MCF 10A (cell line): ENCODE measurements around the gene CPE. TPM values are rescaled to one million over a fixed set of nuclear protein-coding genes. Genes with fewer than 3 reads are reported as not detected.

ENCODE experiments used
- BruUV-seq: library from RNA; stranded (reverse); fragments of 400-500 nt; replicated peaks from 2 replicates; lab custom pipeline; 2021; lab: Mats Ljungman, UMichigan
- CTCF ChIA-PET: fragments of 300-600 bp; sonication (Branson Sonifier 250); formaldehyde crosslinking; extraction: SDS; loops from one replicate; lab custom pipeline; 2021; ENCODE audit warnings: antibody characterized with exemption, inconsistent platforms; lab: Yijun Ruan, JAX
- POLR2A ChIA-PET: fragments of 300-600, 350-650 bp; sonication (Branson Sonifier 250); formaldehyde crosslinking; extraction: SDS; loops from one replicate; lab custom pipeline; 2020; ENCODE audit warnings: antibody characterized with exemption, inconsistent platforms; lab: Yijun Ruan, JAX
- DNase-seq: peaks from one replicate; pipeline ENCODE4 v3.0.0-alpha.2; 2018; ENCODE audit not compliant: unreplicated experiment
- H3K27ac Mint-ChIP-seq: one replicate; pipeline ENCODE4 v1.8.0; 2022; ENCODE audit warnings: mild to moderate bottlenecking, low read depth, mixed read lengths; ENCODE audit not compliant: unreplicated experiment
- H3K27me3 Mint-ChIP-seq: one replicate; pipeline ENCODE4 v1.8.0; 2022; ENCODE audit warnings: mixed read lengths; ENCODE audit not compliant: insufficient read depth, unreplicated experiment
- H3K36me3 Mint-ChIP-seq: one replicate; pipeline ENCODE4 v1.8.0; 2022; ENCODE audit warnings: mild to moderate bottlenecking, moderate library complexity, mixed read lengths; ENCODE audit not compliant: insufficient read depth, unreplicated experiment
- H3K4me1 Mint-ChIP-seq: one replicate; pipeline ENCODE4 v1.8.0; 2022; ENCODE audit warnings: mixed read lengths; ENCODE audit not compliant: insufficient read depth, unreplicated experiment
- H3K4me3 Mint-ChIP-seq: one replicate; pipeline ENCODE4 v1.8.0; 2022; ENCODE audit warnings: mild to moderate bottlenecking, moderate library complexity, mixed read lengths; ENCODE audit not compliant: unreplicated experiment
- H3K9me3 Mint-ChIP-seq: one replicate; pipeline ENCODE4 v1.8.0; 2022; ENCODE audit warnings: mixed read lengths; ENCODE audit not compliant: unreplicated experiment
- CTCF ChIP-seq: fragments of 200-600 bp; IDR thresholded peaks from one replicate; pipeline ENCODE4 v1.8.0; 2022; ENCODE audit warnings: antibody characterized with exemption, mild to moderate bottlenecking; ENCODE audit not compliant: unreplicated experiment
- intact Hi-C: fragments of 100-400 bp; cut with micrococcal nuclease; formaldehyde crosslinking; loops from 2 replicates; pipeline ENCODE4 v1.14.1; 2022
- total RNA-seq: library from RNA; stranded (reverse); gene quantifications from 2 replicates; pipeline ENCODE4 v1.2.3, GENCODE V29; 2022

CPE gene
- total RNA-seq, 1 experiment from 2014 or later = 8.3 TPM

DNA sequence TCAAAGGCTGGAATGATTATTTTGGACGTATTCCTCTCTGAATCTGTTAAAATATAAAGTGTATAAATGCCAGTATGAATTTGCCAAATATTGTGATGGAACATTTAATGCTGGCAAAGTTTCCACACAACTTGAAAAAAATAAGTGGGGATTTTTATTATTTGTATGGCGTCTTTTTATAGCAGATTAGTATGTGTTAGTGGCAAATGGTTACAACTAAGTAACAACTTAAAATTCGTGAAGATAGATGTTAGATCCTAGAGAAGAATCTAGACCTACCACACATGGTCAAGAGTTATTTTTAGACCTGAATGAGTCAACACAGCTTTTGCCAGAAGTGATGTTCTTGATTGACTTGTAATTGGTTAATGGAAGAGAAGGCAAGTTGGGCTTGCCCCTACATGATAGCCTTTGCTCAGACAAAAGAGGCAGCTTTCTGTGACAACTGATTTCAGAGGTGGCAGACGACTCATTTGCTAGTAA, 4.8 kb downstream of the CPE start:
- H3K27me3 Mint-ChIP-seq = no peaks in the 10 kb centered on the region
- no peak overlapping the region for H3K4me3 Mint-ChIP-seq
- DNase-seq = peak; percentile 66
- CTCF ChIA-PET = interaction anchor here (0.6 to 2.0 kb wide), 10 partner anchors 9 to 1292 kb away, joined by 3 to 6 read pairs (median 4); no protein-coding TSS in a partner anchor
- POLR2A ChIA-PET = interaction anchor here (0.7 to 1.4 kb wide), 6 partner anchors 13 to 488 kb away, joined by 3 to 4 read pairs (median 3); no protein-coding TSS in a partner anchor
- H3K4me1 Mint-ChIP-seq = peaks cover 5% of the 10 kb centered on the region
- H3K9me3 Mint-ChIP-seq = no peaks in the 10 kb centered on the region
- H3K27ac Mint-ChIP-seq = no peak overlapping the region
- no peak for TF ChIP-seq CTCF
- no peaks in the 10 kb centered on the region for H3K36me3 Mint-ChIP-seq
- intact Hi-C loops = no loop called here
- BruUV-seq = no TSS peak

GRCh38 chr4:165384186-165384585, 5.4 kb downstream of the CPE start:
- CTCF ChIA-PET = interaction anchor here (0.6 to 2.0 kb wide), 14 partner anchors 8 to 252 kb away, joined by 3 to 9 read pairs (median 4); no protein-coding TSS in a partner anchor
- Mint-ChIP-seq H3K4me3 (no peak overlapping the region), H3K27ac (no peak overlapping the region), H3K9me3 (no peaks in the 10 kb centered on the region), H3K4me1 (no peaks in the 10 kb centered on the region), H3K27me3 (no peaks in the 10 kb centered on the region), H3K36me3 (no peaks in the 10 kb centered on the region)
- BruUV-seq = no TSS peak
- intact Hi-C loops = no loop called here
- TF ChIP-seq CTCF = no peak
- POLR2A ChIA-PET = interaction anchor here (0.7 to 1.4 kb wide), 8 partner anchors 15 to 487 kb away, joined by 3 to 4 read pairs (median 3); partner anchors contain the start of gene MSMO1
- DNase-seq = no peak

DNA sequence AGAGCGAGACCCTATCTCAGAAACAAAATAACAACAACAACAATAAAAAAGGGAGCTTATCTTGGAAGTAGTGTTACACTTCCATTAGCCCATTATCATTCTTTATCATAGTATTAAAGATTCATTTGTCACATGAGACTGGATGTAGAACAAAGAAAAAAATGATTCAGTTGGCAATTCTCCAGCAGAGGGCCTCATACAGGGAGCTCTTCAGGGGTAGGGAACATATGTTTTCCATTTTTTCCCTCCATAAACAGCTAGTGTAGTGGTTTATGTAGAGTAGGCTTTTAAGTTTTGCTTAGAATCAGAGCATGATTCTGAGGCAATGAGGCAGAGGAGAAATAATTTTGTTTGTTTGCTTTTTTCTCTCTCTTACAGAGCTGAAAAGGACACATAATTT, 5.8 kb downstream of the CPE start:
- POLR2A ChIA-PET = interaction anchor here (0.7 to 1.4 kb wide), 6 partner anchors 15 to 487 kb away, joined by 3 to 4 read pairs (median 3); partner anchors contain the start of gene MSMO1
- intact Hi-C loops = no loop called here
- DNase-seq = no peak
- TF ChIP-seq CTCF = no peak
- no peaks in the 10 kb centered on the region for H3K36me3 Mint-ChIP-seq
- CTCF ChIA-PET = interaction anchor here (0.6 to 2.0 kb wide), 12 partner anchors 8 to 253 kb away, joined by 3 to 9 read pairs (median 3); no protein-coding TSS in a partner anchor
- H3K4me3 Mint-ChIP-seq = no peak overlapping the region
- H3K27me3 Mint-ChIP-seq = no peaks in the 10 kb centered on the region
- no peak overlapping the region for H3K27ac Mint-ChIP-seq
- no TSS peak for BruUV-seq
- H3K9me3 Mint-ChIP-seq = no peaks in the 10 kb centered on the region
- H3K4me1 Mint-ChIP-seq = no peaks in the 10 kb centered on the region

DNA sequence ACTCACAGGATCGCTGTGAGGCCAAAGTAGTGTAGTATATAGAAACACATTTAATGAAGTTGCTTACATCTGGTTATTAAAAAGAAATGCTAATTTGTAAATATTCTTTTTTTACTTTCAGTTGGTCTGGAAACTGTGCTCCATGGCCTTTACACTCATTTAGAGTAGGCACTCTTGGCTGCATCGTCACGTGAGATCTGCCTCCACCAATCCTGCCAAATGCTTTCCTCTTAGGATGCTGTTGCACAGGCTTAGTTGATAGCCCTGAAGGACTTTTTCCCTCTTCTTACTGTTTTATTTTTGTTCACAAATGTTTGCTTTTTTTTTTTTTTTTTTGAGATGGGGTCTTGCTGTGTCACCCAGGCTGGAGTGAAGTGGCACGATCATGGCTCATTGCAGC, 6.3 kb downstream of the CPE start:
- no peaks in the 10 kb centered on the region for H3K4me1 Mint-ChIP-seq
- intact Hi-C loops = no loop called here
- no peak for TF ChIP-seq CTCF
- ChIA-PET CTCF (interaction anchor here (0.8 to 2.0 kb wide), 7 partner anchors 7 to 80 kb away, joined by 3 to 9 read pairs (median 3); no protein-coding TSS in a partner anchor), POLR2A (interaction anchor here (0.8 to 1.1 kb wide), 2 partner anchors 58 to 104 kb away, joined by 3 to 4 read pairs; partner anchors contain the start of gene MSMO1)
- no peaks in the 10 kb centered on the region for H3K27me3 Mint-ChIP-seq
- BruUV-seq = no TSS peak
- no peak for DNase-seq
- no peak overlapping the region for H3K27ac Mint-ChIP-seq
- H3K4me3 Mint-ChIP-seq = no peak overlapping the region
- H3K9me3 Mint-ChIP-seq = no peaks in the 10 kb centered on the region
- no peaks in the 10 kb centered on the region for H3K36me3 Mint-ChIP-seq
